Endothelial cell of umbilical vein (primary cell): ENCODE measurements around the gene POU3F1. TPM values are rescaled to one million over a fixed set of nuclear protein-coding genes. Genes with fewer than 3 reads are reported as not detected.

ENCODE experiments used
- BruUV-seq: library from RNA; stranded (reverse); fragments of 400-500 nt; replicated peaks from 2 replicates; lab custom pipeline; 2021; lab: Mats Ljungman, UMichigan
- CTCF ChIA-PET: fragments of 300-600, 350-600 bp; sonication (Branson Sonifier 250); formaldehyde crosslinking; loops from one replicate; lab custom pipeline; 2021; ENCODE audit warnings: antibody characterized with exemption, inconsistent platforms; lab: Charles Lee
- POLR2A ChIA-PET: fragments of 300-600, 350-600 bp; sonication (Branson Sonifier 250); formaldehyde crosslinking; loops from one replicate; lab custom pipeline; 2021; ENCODE audit warnings: antibody characterized with exemption, inconsistent platforms; lab: Charles Lee
- DNase-seq: peaks from one replicate; pipeline ENCODE4 v3.0.0-alpha.2; 2011; ENCODE audit warnings: low read depth, low spot score
- FAIRE-seq: peaks from 2 replicates; lab custom pipeline; 2011; peaks lifted over from hg19 to GRCh38; lab: Jason Lieb, UNC
- H2AFZ ChIP-seq: 2 replicates; pipeline ENCODE4 v1.6.0; 2012; ENCODE audit warnings: low read depth, low read length, control low read depth, inconsistent platforms
- H3K27ac ChIP-seq: 2 replicates; pipeline ENCODE4 v1.5.1; 2011; ENCODE audit warnings: low read depth, mild to moderate bottlenecking, control low read depth, low read length, moderate library complexity; ENCODE audit not compliant: insufficient read depth
- H3K27me3 ChIP-seq, 2 experiments: 2 replicates each; pipeline versions ENCODE4 v1.6.0 to v1.6.1; 2011; ENCODE audit warnings: low read length in 2 of 2, mixed read lengths in 1 of 2; ENCODE audit not compliant: control insufficient read depth in 2 of 2, insufficient read depth in 2 of 2
- H3K36me3 ChIP-seq, 2 experiments: 2 replicates in 1 of 2; 3 replicates in 1 of 2; pipeline ENCODE4 v1.5.1; 2011; ENCODE audit warnings: low read length in 2 of 2, mild to moderate bottlenecking in 1 of 2, moderate library complexity in 1 of 2; ENCODE audit not compliant: control insufficient read depth in 2 of 2, insufficient read depth in 2 of 2; ENCODE audit errors: extremely low read depth in 1 of 2
- H3K4me1 ChIP-seq: 3 replicates; pipeline ENCODE4 v1.5.1; 2011; ENCODE audit warnings: mild to moderate bottlenecking, low read length; ENCODE audit not compliant: control insufficient read depth, insufficient read depth; ENCODE audit errors: extremely low read depth
- H3K4me2 ChIP-seq: 2 replicates; pipeline ENCODE4 v1.6.1; 2011; ENCODE audit warnings: low read length, control low read depth, mixed read lengths; ENCODE audit not compliant: insufficient read depth
- H3K4me3 ChIP-seq, 3 experiments: fragments of 200-600 bp in 1 of 3; sonication (generic), shearing (Covaris generic) in 1 of 3; replicated peaks in 1 of 3; 2 replicates each; pipeline ENCODE4 v1.5.1; 2011 to 2016; ENCODE audit warnings: control low read depth in 3 of 3, low read length in 3 of 3, mild to moderate bottlenecking in 2 of 3, inconsistent platforms in 1 of 3, low read depth in 1 of 3, moderate library complexity in 1 of 3; ENCODE audit not compliant: insufficient read depth in 1 of 3
- H3K79me2 ChIP-seq: 2 replicates; pipeline ENCODE4 v1.6.0; 2012; ENCODE audit warnings: low read length, inconsistent platforms; ENCODE audit not compliant: control insufficient read depth, insufficient read depth
- H3K9ac ChIP-seq: replicated peaks from 2 replicates; pipeline ENCODE3; 2011; ENCODE audit warnings: low read length, control low read depth; ENCODE audit not compliant: insufficient read depth; ENCODE audit errors: extremely low read depth
- H3K9me1 ChIP-seq: replicated peaks from 3 replicates; pipeline ENCODE4 v1.6.0; 2011; ENCODE audit warnings: mild to moderate bottlenecking, low read length; ENCODE audit not compliant: control insufficient read depth, insufficient read depth; ENCODE audit errors: extremely low read depth
- H3K9me3 ChIP-seq: replicated peaks from 2 replicates; pipeline ENCODE4 v1.5.1; 2012; ENCODE audit warnings: low read length, inconsistent platforms; ENCODE audit not compliant: control insufficient read depth, insufficient read depth
- H4K20me1 ChIP-seq: replicated peaks from 2 replicates; pipeline ENCODE3; 2011; ENCODE audit warnings: mild to moderate bottlenecking, low read length; ENCODE audit not compliant: control insufficient read depth, insufficient read depth; ENCODE audit errors: extremely low read depth
- EZH2 ChIP-seq: IDR thresholded peaks from 2 replicates; pipeline ENCODE4 v1.6.1; 2012; ENCODE audit warnings: borderline replicate concordance, low read depth, mild to moderate bottlenecking, moderate library complexity, low read length, inconsistent platforms; ENCODE audit not compliant: severe bottlenecking
- FOS ChIP-seq: IDR thresholded peaks from 2 replicates; pipeline ENCODE4 v1.6.1; 2011; ENCODE audit warnings: mild to moderate bottlenecking, low read length, moderate library complexity, borderline replicate concordance; ENCODE audit not compliant: insufficient read depth
- GATA2 ChIP-seq: IDR thresholded peaks from 2 replicates; pipeline ENCODE4 v1.7.0; 2011; ENCODE audit warnings: low read depth, mild to moderate bottlenecking, moderate library complexity, mixed read lengths, low read length; ENCODE audit not compliant: insufficient read length, insufficient read depth
- JUN ChIP-seq: IDR thresholded peaks from 2 replicates; pipeline ENCODE4 v1.6.1; 2011; ENCODE audit warnings: borderline replicate concordance, low read depth; ENCODE audit not compliant: insufficient read length, insufficient read depth
- MYC ChIP-seq: IDR thresholded peaks from one replicate; pipeline ENCODE4 v1.6.1; 2011; ENCODE audit warnings: mild to moderate bottlenecking, low read depth, low read length
- POLR2A ChIP-seq: IDR thresholded peaks from 2 replicates; pipeline ENCODE4 v1.6.1; 2012; ENCODE audit warnings: low read depth, mild to moderate bottlenecking, control low read depth, low read length
- POLR2AphosphoS5 ChIP-seq: IDR thresholded peaks from 2 replicates; pipeline ENCODE4 v1.6.1; 2012; ENCODE audit warnings: low read depth, mild to moderate bottlenecking, control low read depth, low read length, moderate library complexity; ENCODE audit not compliant: insufficient read depth
- dilution Hi-C: fragments of 300-500 bp; cut with MboI; formaldehyde crosslinking; loops from one replicate; pipeline ENCODE4 v1.15.0; 2019; ENCODE audit warnings: low sequenced_read_pairs; ENCODE audit not compliant: extremely low pct_ligation_motif_present
- intact Hi-C: fragments of 100-400 bp; cut with micrococcal nuclease; formaldehyde crosslinking; loops from one replicate; pipeline ENCODE4 v1.10.0; 2022
- polyA plus RNA-seq, 4 experiments: library from polyadenylated mRNA; depleted of rRNA in 3 of 4; stranded (reverse) in 3 of 4; unstranded in 1 of 4; fragments of >200 nt; gene quantifications; 2 replicates each; pipeline versions ENCODE4 v1.2.1 to v1.2.3, GENCODE V29; 2011 to 2012; ENCODE audit warnings: missing spikeins in 1 of 4
- total RNA-seq: library from RNA; stranded (reverse); gene quantifications from 2 replicates; pipeline ENCODE4 v1.2.3, GENCODE V29; 2021
- TF ChIP-seq, protein P1 (sequence below), 2 donors: IDR thresholded peaks; 1 replicate in 1 of 2; 2 replicates in 1 of 2; pipeline ENCODE4 v1.5.1; 2011; ENCODE audit warnings: low read length in 2 of 2, mild to moderate bottlenecking in 2 of 2, moderate library complexity in 2 of 2, control low read depth in 1 of 2, inconsistent platforms in 1 of 2, low read depth in 1 of 2; ENCODE audit not compliant: insufficient read depth in 1 of 2; ENCODE audit errors: extremely low read depth in 1 of 2
- TF ChIP-seq, protein P2 (sequence below): IDR thresholded peaks from 2 replicates; pipeline ENCODE4 v1.6.1; 2011; ENCODE audit not compliant: insufficient read depth, insufficient read length

The POU3F1 gene
- total and polyA plus RNA-seq, 2 donors (not counting 3 experiments of a cell fraction or from before 2014, with no cell fraction given) = not detected

DNA sequence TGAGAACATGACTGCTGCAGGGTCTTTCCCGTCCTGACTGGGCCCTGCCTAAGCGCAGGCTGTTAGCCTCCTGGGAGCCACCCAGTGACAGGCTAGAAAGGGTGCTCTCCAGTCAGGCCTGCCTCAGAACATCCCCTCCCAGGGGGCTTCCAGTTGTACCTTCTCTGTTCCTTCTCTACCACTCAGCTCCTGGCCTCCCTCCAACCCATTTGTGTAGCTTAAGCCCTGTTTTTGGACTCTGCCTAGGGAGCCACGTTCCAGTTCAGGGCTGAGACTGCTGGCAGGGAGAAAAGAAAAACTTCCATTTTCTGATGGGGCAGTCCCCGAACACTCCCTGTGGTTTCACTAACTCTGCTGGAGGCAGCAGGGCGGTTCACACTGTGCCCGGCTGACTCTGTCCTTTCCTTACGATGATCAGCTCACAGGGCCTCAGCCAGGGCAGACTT is 15.3 kb upstream of the POU3F1 start:
- H3K4me2 ChIP-seq = no peak overlapping the region
- TF ChIP-seq JUN = no peak
- no peak for TF ChIP-seq POLR2AphosphoS5
- TF ChIP-seq, protein P1, sequence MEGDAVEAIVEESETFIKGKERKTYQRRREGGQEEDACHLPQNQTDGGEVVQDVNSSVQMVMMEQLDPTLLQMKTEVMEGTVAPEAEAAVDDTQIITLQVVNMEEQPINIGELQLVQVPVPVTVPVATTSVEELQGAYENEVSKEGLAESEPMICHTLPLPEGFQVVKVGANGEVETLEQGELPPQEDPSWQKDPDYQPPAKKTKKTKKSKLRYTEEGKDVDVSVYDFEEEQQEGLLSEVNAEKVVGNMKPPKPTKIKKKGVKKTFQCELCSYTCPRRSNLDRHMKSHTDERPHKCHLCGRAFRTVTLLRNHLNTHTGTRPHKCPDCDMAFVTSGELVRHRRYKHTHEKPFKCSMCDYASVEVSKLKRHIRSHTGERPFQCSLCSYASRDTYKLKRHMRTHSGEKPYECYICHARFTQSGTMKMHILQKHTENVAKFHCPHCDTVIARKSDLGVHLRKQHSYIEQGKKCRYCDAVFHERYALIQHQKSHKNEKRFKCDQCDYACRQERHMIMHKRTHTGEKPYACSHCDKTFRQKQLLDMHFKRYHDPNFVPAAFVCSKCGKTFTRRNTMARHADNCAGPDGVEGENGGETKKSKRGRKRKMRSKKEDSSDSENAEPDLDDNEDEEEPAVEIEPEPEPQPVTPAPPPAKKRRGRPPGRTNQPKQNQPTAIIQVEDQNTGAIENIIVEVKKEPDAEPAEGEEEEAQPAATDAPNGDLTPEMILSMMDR (IDR thresholded peaks at IDR 0.05; ENCODE audit: extremely low read depth in 1 of 2, insufficient read depth in 1 of 2, low read depth in 1 of 2, low read length in 2 of 2) = no peak
- TF ChIP-seq POLR2A = no peak
- TF ChIP-seq, protein P2, sequence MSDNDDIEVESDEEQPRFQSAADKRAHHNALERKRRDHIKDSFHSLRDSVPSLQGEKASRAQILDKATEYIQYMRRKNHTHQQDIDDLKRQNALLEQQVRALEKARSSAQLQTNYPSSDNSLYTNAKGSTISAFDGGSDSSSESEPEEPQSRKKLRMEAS = no peak
- TF ChIP-seq MYC = no peak
- no peak for TF ChIP-seq GATA2
- TF ChIP-seq EZH2 = no peak
- TF ChIP-seq FOS = no peak
- BruUV-seq = no TSS peak
- H3K36me3 ChIP-seq = no peaks in the 10 kb centered on the region
- H3K4me1 ChIP-seq = no peaks in the 10 kb centered on the region
- no peaks in the 10 kb centered on the region for H3K79me2 ChIP-seq
- intact Hi-C loops = no loop called here
- dilution Hi-C loops = no loop called here
- H4K20me1 ChIP-seq = no peaks in the 10 kb centered on the region
- ChIA-PET POLR2A (no interaction called here), CTCF (interaction anchor here (1.7 kb wide), 1 partner anchor 10 kb away, joined by 10 read pairs; no protein-coding TSS in a partner anchor)
- no peaks in the 10 kb centered on the region for H3K9me1 ChIP-seq
- DNase-seq (no peak), FAIRE-seq (no peak)
- H2AFZ ChIP-seq = no peak overlapping the region
- H3K4me3 ChIP-seq = no peak overlapping the region
- no peaks in the 10 kb centered on the region for H3K9me3 ChIP-seq
- no peak overlapping the region for H3K27ac ChIP-seq
- peaks cover 0 to under 1% of the 10 kb centered on the region in 2 experiments for H3K27me3 ChIP-seq
- no peak overlapping the region for H3K9ac ChIP-seq
